ENCODE measurements around the gene LRCH3.

- no peak for TF ChIP-seq TCF12 (IDR thresholded peaks at IDR 0.05; ENCODE audit: low read depth)
- TF ChIP-seq EP300 (IDR thresholded peaks at IDR 0.05; ENCODE audit: borderline replicate concordance): no peak
- no peak for TF ChIP-seq MAX (IDR thresholded peaks at IDR 0.05)
- no peak for TF ChIP-seq NFIC (IDR thresholded peaks at IDR 0.05)
- no peak for TF ChIP-seq REST (IDR thresholded peaks at IDR 0.05; ENCODE audit: low read depth)
- TF ChIP-seq CREB1 (IDR thresholded peaks at IDR 0.05; ENCODE audit: low read depth): no peak
- TF ChIP-seq CEBPB (IDR thresholded peaks at IDR 0.05): no peak
- no peak for TF ChIP-seq RAD21 (IDR thresholded peaks at IDR 0.05; ENCODE audit: low read depth)
- no peak for TF ChIP-seq YY1 (IDR thresholded peaks at IDR 0.05; ENCODE audit: low read depth)
- no peak for TF ChIP-seq USF1 (IDR thresholded peaks at IDR 0.05)
- TF ChIP-seq TAF1 (IDR thresholded peaks at IDR 0.05; ENCODE audit: low read depth): no peak
Measured at GRCh38 chr3:197807969-197808587, 17.0 kb downstream of the LRCH3 start.
